Caco-2 (cell line): ENCODE measurements around the gene B4GAT1. TPM values are rescaled to one million over a fixed set of nuclear protein-coding genes. Genes with fewer than 3 reads are reported as not detected.

Experiments used
- BruUV-seq: library from RNA; stranded (reverse); fragments of 400-500 nt; replicated peaks from 2 replicates; lab custom pipeline; 2021; lab: Mats Ljungman, UMichigan
- CTCF ChIA-PET: fragments of 300-600 bp; sonication (Branson Sonifier 250); formaldehyde crosslinking; loops from one replicate; lab custom pipeline; 2022; ENCODE audit warnings: antibody characterized with exemption; lab: Charles Lee
- POLR2A ChIA-PET: fragments of 300-600 bp; sonication (Branson Sonifier 250); formaldehyde crosslinking; loops from one replicate; lab custom pipeline; 2022; ENCODE audit warnings: antibody characterized with exemption; lab: Charles Lee
- DNase-seq, 2 experiments: peaks; one replicate each; pipeline versions ENCODE4 v3.0.0 to v3.0.0-alpha.2; 2020 to 2022
- H3K27me3 ChIP-seq: replicated peaks from 2 replicates; pipeline ENCODE4 v1.6.0; 2011; ENCODE audit warnings: low read length; ENCODE audit not compliant: control insufficient read depth, insufficient read depth
- H3K36me3 ChIP-seq: 2 replicates; pipeline ENCODE4 v1.5.1; 2011; ENCODE audit warnings: low read length; ENCODE audit not compliant: control insufficient read depth, insufficient read depth
- H3K4me1 ChIP-seq: fragments of 250-450 bp; sonication (Bioruptor Pico); 2 replicates; pipeline ENCODE4 v1.5.1; 2020; ENCODE audit warnings: mild to moderate bottlenecking
- H3K4me3 ChIP-seq: 2 replicates; pipeline ENCODE4 v1.5.1; 2011; ENCODE audit warnings: low read depth, mild to moderate bottlenecking, control low read depth, low read length
- H3K9me3 ChIP-seq: fragments of 250-450 bp; sonication (Bioruptor Pico); 2 replicates; pipeline ENCODE4 v1.5.1; 2020; ENCODE audit warnings: mild to moderate bottlenecking, moderate library complexity
- H3K27ac Mint-ChIP-seq: one replicate; pipeline ENCODE4 v1.8.0; 2022; ENCODE audit warnings: mixed read lengths; ENCODE audit not compliant: unreplicated experiment
- H3K27me3 Mint-ChIP-seq: one replicate; pipeline ENCODE4 v1.8.0; 2022; ENCODE audit warnings: mixed read lengths; ENCODE audit not compliant: insufficient read depth, unreplicated experiment
- H3K36me3 Mint-ChIP-seq: one replicate; pipeline ENCODE4 v1.8.0; 2022; ENCODE audit warnings: mild to moderate bottlenecking, mixed read lengths; ENCODE audit not compliant: insufficient read depth, unreplicated experiment
- H3K4me1 Mint-ChIP-seq: one replicate; pipeline ENCODE4 v1.8.0; 2022; ENCODE audit warnings: low read depth, mixed read lengths; ENCODE audit not compliant: unreplicated experiment
- H3K4me3 Mint-ChIP-seq: one replicate; pipeline ENCODE4 v1.8.0; 2022; ENCODE audit warnings: mild to moderate bottlenecking, moderate library complexity, mixed read lengths; ENCODE audit not compliant: unreplicated experiment
- H3K9me3 Mint-ChIP-seq: one replicate; pipeline ENCODE4 v1.8.0; 2022; ENCODE audit warnings: mixed read lengths; ENCODE audit not compliant: unreplicated experiment
- intact Hi-C: fragments of 100-400 bp; cut with micrococcal nuclease; formaldehyde crosslinking; loops from one replicate; pipeline ENCODE4 v1.10.0; 2022; ENCODE audit not compliant: unreplicated experiment
- total RNA-seq: library from RNA; stranded (reverse); gene quantifications from 2 replicates; pipeline ENCODE4 v1.2.3, GENCODE V29; 2022
- TF ChIP-seq, protein P1 (sequence below), 2 experiments: fragments of 200-600 bp in 1 of 2; IDR thresholded peaks; 1 replicate in 1 of 2; 2 replicates in 1 of 2; pipeline versions ENCODE4 v1.5.1 to v1.8.0; 2011 to 2022; ENCODE audit warnings: antibody characterized with exemption in 1 of 2, control low read depth in 1 of 2, inconsistent platforms in 1 of 2, low read depth in 1 of 2, low read length in 1 of 2, mild to moderate bottlenecking in 1 of 2, moderate library complexity in 1 of 2; ENCODE audit not compliant: insufficient read depth in 1 of 2, severe bottlenecking in 1 of 2, unreplicated experiment in 1 of 2

The B4GAT1 gene
- total RNA-seq, 1 experiment from 2014 or later, result 23.0 TPM

DNA sequence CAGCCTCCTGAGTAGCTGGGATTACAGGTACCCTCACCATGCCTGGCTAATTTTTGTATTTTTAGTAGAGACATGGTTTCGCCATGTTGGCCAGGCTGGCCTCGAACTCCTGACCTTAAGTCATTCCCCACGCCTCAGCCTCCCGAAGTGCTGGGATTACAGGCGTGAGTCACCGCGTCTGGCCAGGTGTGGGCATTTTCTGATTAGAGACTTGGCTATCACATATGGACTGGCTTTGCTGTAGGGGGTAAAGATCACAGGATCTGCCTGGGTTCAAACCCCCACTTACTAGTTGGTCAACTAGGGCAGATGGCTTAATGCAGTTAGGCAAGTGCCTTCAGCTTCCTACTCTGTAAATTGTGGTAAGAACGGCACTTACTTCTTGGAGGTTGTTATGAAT is 37.1 kb downstream of the B4GAT1 start:
- Histone ChIP-seq H3K27me3 (no peaks in the 10 kb centered on the region), H3K4me3 (no peak overlapping the region), H3K4me1 (peaks cover 14% of the 10 kb centered on the region), H3K9me3 (no peaks in the 10 kb centered on the region), H3K36me3 (no peaks in the 10 kb centered on the region)
- Mint-ChIP-seq H3K4me1 (no peaks in the 10 kb centered on the region), H3K27me3 (no peaks in the 10 kb centered on the region), H3K4me3 (no peak overlapping the region), H3K9me3 (no peaks in the 10 kb centered on the region), H3K27ac (no peak overlapping the region), H3K36me3 (peaks cover 17% of the 10 kb centered on the region)
- intact Hi-C loops, result no loop called here
- ChIA-PET CTCF (interaction anchor here (1.3 to 2.9 kb wide), 2 partner anchors 19 to 26 kb away, joined by 3 to 34 read pairs; partner anchors contain the start of gene RIN1), POLR2A (interaction anchor here (0.7 kb wide), 1 partner anchor 21 kb away, joined by 3 read pairs; the partner anchor contains the start of gene YIF1A)
- TF ChIP-seq, protein P1, sequence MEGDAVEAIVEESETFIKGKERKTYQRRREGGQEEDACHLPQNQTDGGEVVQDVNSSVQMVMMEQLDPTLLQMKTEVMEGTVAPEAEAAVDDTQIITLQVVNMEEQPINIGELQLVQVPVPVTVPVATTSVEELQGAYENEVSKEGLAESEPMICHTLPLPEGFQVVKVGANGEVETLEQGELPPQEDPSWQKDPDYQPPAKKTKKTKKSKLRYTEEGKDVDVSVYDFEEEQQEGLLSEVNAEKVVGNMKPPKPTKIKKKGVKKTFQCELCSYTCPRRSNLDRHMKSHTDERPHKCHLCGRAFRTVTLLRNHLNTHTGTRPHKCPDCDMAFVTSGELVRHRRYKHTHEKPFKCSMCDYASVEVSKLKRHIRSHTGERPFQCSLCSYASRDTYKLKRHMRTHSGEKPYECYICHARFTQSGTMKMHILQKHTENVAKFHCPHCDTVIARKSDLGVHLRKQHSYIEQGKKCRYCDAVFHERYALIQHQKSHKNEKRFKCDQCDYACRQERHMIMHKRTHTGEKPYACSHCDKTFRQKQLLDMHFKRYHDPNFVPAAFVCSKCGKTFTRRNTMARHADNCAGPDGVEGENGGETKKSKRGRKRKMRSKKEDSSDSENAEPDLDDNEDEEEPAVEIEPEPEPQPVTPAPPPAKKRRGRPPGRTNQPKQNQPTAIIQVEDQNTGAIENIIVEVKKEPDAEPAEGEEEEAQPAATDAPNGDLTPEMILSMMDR (IDR thresholded peaks at IDR 0.05; ENCODE audit: insufficient read depth in 1 of 2, low read depth in 1 of 2, low read length in 1 of 2, severe bottlenecking in 1 of 2, unreplicated experiment in 1 of 2), result no peak
- no peak for DNase-seq
- no TSS peak for BruUV-seq

DNA sequence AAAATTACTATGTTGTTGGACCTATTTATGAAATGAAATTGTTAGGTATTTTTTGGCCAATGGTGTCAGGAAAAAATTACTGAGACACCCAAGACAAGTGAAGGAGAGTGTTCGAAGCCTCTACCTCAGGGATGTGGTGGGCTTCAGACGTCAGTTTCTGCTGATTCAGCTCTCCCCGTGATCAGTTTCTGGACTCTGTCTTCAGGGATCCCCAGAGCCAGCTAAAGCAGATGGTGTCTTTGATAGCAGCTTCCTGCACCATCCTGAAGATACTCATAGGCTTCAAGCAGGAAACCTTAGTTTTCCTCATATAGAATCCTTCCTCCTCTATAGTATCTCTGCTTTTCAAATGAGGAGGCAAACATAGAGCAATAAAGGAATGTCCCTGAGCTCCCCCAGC is 38.0 kb downstream of the B4GAT1 start:
- no peaks in the 10 kb centered on the region for H3K27me3 ChIP-seq
- no peak overlapping the region for H3K4me3 ChIP-seq
- H3K4me1 ChIP-seq, result peaks cover 14% of the 10 kb centered on the region
- intact Hi-C loops, result no loop called here
- DNase-seq, result no peak
- H3K27me3 Mint-ChIP-seq, result no peaks in the 10 kb centered on the region
- TF ChIP-seq, protein P1 (IDR thresholded peaks at IDR 0.05; ENCODE audit: insufficient read depth in 1 of 2, low read depth in 1 of 2, low read length in 1 of 2, severe bottlenecking in 1 of 2, unreplicated experiment in 1 of 2), result no peak
- peaks cover 17% of the 10 kb centered on the region for H3K36me3 Mint-ChIP-seq
- H3K9me3 Mint-ChIP-seq, result no peaks in the 10 kb centered on the region
- H3K36me3 ChIP-seq, result no peaks in the 10 kb centered on the region
- CTCF ChIA-PET, result interaction anchor here (1.3 kb wide), 1 partner anchor 27 kb away, joined by 3 read pairs; the partner anchor contains the start of gene RIN1
- H3K4me3 Mint-ChIP-seq, result no peak overlapping the region
- BruUV-seq, result no TSS peak
- no peaks in the 10 kb centered on the region for H3K9me3 ChIP-seq
- POLR2A ChIA-PET, result no interaction called here
- no peaks in the 10 kb centered on the region for H3K4me1 Mint-ChIP-seq
- H3K27ac Mint-ChIP-seq, result no peak overlapping the region

DNA sequence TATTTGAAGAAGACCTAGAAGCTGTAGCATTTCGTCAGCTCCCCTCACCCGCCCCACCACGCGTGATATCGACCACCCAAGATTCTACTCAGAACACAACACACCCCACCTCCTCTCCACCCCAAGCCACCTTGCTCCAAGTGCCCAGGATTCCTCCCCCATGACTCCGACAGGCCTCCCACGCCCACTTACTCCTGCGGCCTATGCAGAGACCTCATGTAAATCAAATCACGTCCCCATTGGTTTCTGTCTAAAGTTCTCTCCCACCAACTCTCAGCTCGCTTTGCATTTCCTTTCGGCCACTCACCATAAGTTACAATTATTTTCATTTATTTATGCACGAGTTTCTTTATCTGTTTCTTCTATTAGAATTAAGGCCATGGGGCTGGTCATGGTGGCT is 44.8 kb downstream of the B4GAT1 start:
- Histone ChIP-seq H3K4me1 (no peaks in the 10 kb centered on the region), H3K36me3 (no peaks in the 10 kb centered on the region), H3K27me3 (no peaks in the 10 kb centered on the region), H3K4me3 (no peak overlapping the region), H3K9me3 (no peaks in the 10 kb centered on the region)
- Mint-ChIP-seq H3K27me3 (no peaks in the 10 kb centered on the region), H3K4me1 (no peaks in the 10 kb centered on the region), H3K36me3 (no peaks in the 10 kb centered on the region), H3K4me3 (no peak overlapping the region), H3K27ac (no peak overlapping the region), H3K9me3 (no peaks in the 10 kb centered on the region)
- BruUV-seq, result no TSS peak
- TF ChIP-seq, protein P1 (IDR thresholded peaks at IDR 0.05; ENCODE audit: insufficient read depth in 1 of 2, low read depth in 1 of 2, low read length in 1 of 2, severe bottlenecking in 1 of 2, unreplicated experiment in 1 of 2), result no peak
- intact Hi-C loops, result no loop called here
- POLR2A ChIA-PET, result no interaction called here
- CTCF ChIA-PET, result no interaction called here
- DNase-seq, result no peak
